Stimulated activated CD8-positive, alpha-beta memory T cell treated with anti-CD3 and anti-CD28 coated beads, Interleukin-7, amount 100 ng/mL, for 1 hour (primary cell): ENCODE results near the gene DNAL1.
"Not testable (repeated sequence)": the region's sequence is repeated elsewhere in the genome, so short reads cannot be mapped to it uniquely, and the experiment has no call there.

ENCODE experiments used
- DNase-seq, 2 donors: peaks; one replicate each; pipeline ENCODE4 v3.0.0-alpha.2; 2020; ENCODE audit warnings: low read depth in 2 of 2

The DNAL1 gene

GRCh38 chr14:73640796-73641365 is 3.9 kb upstream of the DNAL1 start:
- no peak for DNase-seq

GRCh38 chr14:73645248-73645610 is 443 bp downstream of the DNAL1 start:
- DNase-seq: no peak

GRCh38 chr14:73651005-73651404 is 6.2 kb downstream of the DNAL1 start:
- DNase-seq: no peak

- no peak for DNase-seq
Measured at GRCh38 chr14:73655851-73656250, 11.1 kb downstream of the DNAL1 start.

GRCh38 chr14:73659202-73659601 is 14.4 kb downstream of the DNAL1 start:
- DNase-seq: not testable (repeated sequence)

GRCh38 chr14:73660511-73660910 is 15.7 kb downstream of the DNAL1 start:
- DNase-seq: no peak

GRCh38 chr14:73661872-73662271 is 17.1 kb downstream of the DNAL1 start:
- DNase-seq: no peak

- no peak for DNase-seq
Measured at GRCh38 chr14:73662487-73662943, 17.7 kb downstream of the DNAL1 start.

- DNase-seq: no peak
Measured at GRCh38 chr14:73663548-73664212, 18.9 kb downstream of the DNAL1 start.

GRCh38 chr14:73665130-73665529 is 20.3 kb downstream of the DNAL1 start:
- no peak for DNase-seq

GRCh38 chr14:73666583-73666982 is 21.8 kb downstream of the DNAL1 start:
- DNase-seq: no peak

- no peak for DNase-seq
Measured at GRCh38 chr14:73667854-73668253, 23.1 kb downstream of the DNAL1 start.

GRCh38 chr14:73674986-73675385 is 30.2 kb downstream of the DNAL1 start:
- DNase-seq: no peak

- no peak for DNase-seq
Measured at GRCh38 chr14:73678698-73679097, 33.9 kb downstream of the DNAL1 start.

- DNase-seq: no peak
Measured at GRCh38 chr14:73680821-73681220, 36.0 kb downstream of the DNAL1 start.

- no peak for DNase-seq
Measured at GRCh38 chr14:73684627-73685026, 39.8 kb downstream of the DNAL1 start.

GRCh38 chr14:73685328-73685727 is 40.5 kb downstream of the DNAL1 start:
- DNase-seq: no peak

- DNase-seq: no peak
Measured at GRCh38 chr14:73686901-73687300, 42.1 kb downstream of the DNAL1 start.

- DNase-seq: no peak
Measured at GRCh38 chr14:73694083-73694482, 49.3 kb downstream of the DNAL1 start.

GRCh38 chr14:73695082-73695481 is 50.3 kb downstream of the DNAL1 start:
- DNase-seq: no peak

GRCh38 chr14:73695997-73696396 is 51.2 kb downstream of the DNAL1 start:
- no peak for DNase-seq

- DNase-seq: no peak
Measured at GRCh38 chr14:73696466-73697400, 51.9 kb downstream of the DNAL1 start.

- no peak for DNase-seq
Measured at GRCh38 chr14:73700325-73700724, 55.5 kb downstream of the DNAL1 start.
